Small intestine (tissue), 7 donors: Measurements from ENCODE around the gene IFIT2. TPM values are rescaled to one million over a fixed set of nuclear protein-coding genes. Genes with fewer than 3 reads are reported as not detected.

Experiments used
- DNase-seq, 2 donors: peaks; one replicate each; pipeline versions ENCODE4 v3.0.0 to v3.0.0-alpha.2; 2013
- FAIRE-seq: peaks from 2 replicates; lab custom pipeline; 2012; peaks lifted over from hg19 to GRCh38; lab: Jason Lieb, UNC
- H3K27ac ChIP-seq, 3 donors: one replicate each; pipeline ENCODE4 v1.5.1; 2013; ENCODE audit warnings: low read length in 2 of 3, mild to moderate bottlenecking in 2 of 3, control low read depth in 1 of 3, inconsistent platforms in 1 of 3, low read depth in 1 of 3, moderate library complexity in 1 of 3
- H3K27me3 ChIP-seq, 3 donors: one replicate each; pipeline ENCODE4 v1.6.1; 2013; ENCODE audit warnings: low read length in 3 of 3, inconsistent platforms in 1 of 3; ENCODE audit not compliant: control insufficient read depth in 3 of 3, insufficient read depth in 3 of 3
- H3K36me3 ChIP-seq, 3 donors: one replicate each; pipeline ENCODE4 v1.6.1; 2013; ENCODE audit warnings: low read length in 3 of 3, inconsistent platforms in 1 of 3, low read depth in 1 of 3, mild to moderate bottlenecking in 1 of 3, moderate library complexity in 1 of 3; ENCODE audit not compliant: control insufficient read depth in 3 of 3, insufficient read depth in 2 of 3
- H3K4me1 ChIP-seq, 3 donors: one replicate each; pipeline ENCODE4 v1.6.1; 2013; ENCODE audit warnings: low read length in 2 of 3, inconsistent platforms in 1 of 3, low read depth in 1 of 3, mild to moderate bottlenecking in 1 of 3, moderate library complexity in 1 of 3; ENCODE audit not compliant: control insufficient read depth in 3 of 3, insufficient read depth in 2 of 3
- H3K4me3 ChIP-seq, 3 donors: one replicate each; pipeline ENCODE4 v1.5.1; 2013; ENCODE audit warnings: low read length in 3 of 3, control low read depth in 1 of 3, inconsistent platforms in 1 of 3, low read depth in 1 of 3, mild to moderate bottlenecking in 1 of 3, moderate library complexity in 1 of 3
- H3K9me3 ChIP-seq, 2 donors: one replicate each; pipeline ENCODE4 v1.6.1; 2013; ENCODE audit warnings: low read depth in 1 of 2, low read length in 1 of 2; ENCODE audit not compliant: control insufficient read depth in 2 of 2, insufficient read depth in 1 of 2
- WGBS, 3 donors: extraction: QIAGEN DNeasy Blood & Tissue Kit; methylation state at CpG; one replicate each; pipeline ENCODE4 v1.1.7; 2013; 5-methylcytosine and 5-hydroxymethylcytosine counted together
- polyA plus RNA-seq, 4 donors: library from polyadenylated mRNA; stranded (reverse) in 3 of 4; unstranded in 1 of 4; fragments of 200-250 nt in 3 of 4; fragments of 120-200 nt in 1 of 4; gene quantifications; one replicate each; pipeline versions ENCODE4 v1.2.1 to v1.2.3, GENCODE V29; 2013
- donor health status: healthy with polysubstance abuse.
- donor health status: control.
- donor health status: control.
- donor health status: Bipolar disorder and iron deficiency.
- donor health status: healthy.

IFIT2 gene
- polyA plus RNA-seq, 4 donors, result 2.3 to 4.9 (median 4.5) TPM

- Histone ChIP-seq H3K9me3 (no peaks in the 10 kb centered on the region), H3K4me3 (no peak overlapping the region), H3K27me3 (no peaks in the 10 kb centered on the region), H3K4me1 (peaks cover 0 to 20% (median 8%) of the 10 kb centered on the region in 3 donors), H3K27ac (peak overlapping the region in 1 of 3 donors; percentile 17), H3K36me3 (no peaks in the 10 kb centered on the region)
- FAIRE-seq (no peak), DNase-seq (no peak)
- 50 to 55% (median 53%) methylated on average over 3 of the region's 3 CpGs for WGBS, 3 donors
Observed at GRCh38 chr10:89274928-89275327, 26.9 kb upstream of the IFIT2 start.

- Histone ChIP-seq H3K9me3 (no peaks in the 10 kb centered on the region), H3K4me1 (peaks cover 0 to 18% (median 8%) of the 10 kb centered on the region in 3 donors), H3K27me3 (no peaks in the 10 kb centered on the region), H3K4me3 (no peak overlapping the region), H3K36me3 (no peaks in the 10 kb centered on the region), H3K27ac (peak overlapping the region in 1 of 3 donors; percentile 17)
- FAIRE-seq (no peak), DNase-seq (no peak)
- WGBS, 3 donors, result 74 to 77% (median 76%) methylated on average over 6 of the region's 6 CpGs
Observed at GRCh38 chr10:89275383-89275782, 26.5 kb upstream of the IFIT2 start.

- H3K27ac ChIP-seq, result peak overlapping the region in 2 of 3 donors; percentile 83 to 92
- peak; percentile 26 to 77 for DNase-seq
- H3K9me3 ChIP-seq, result no peaks in the 10 kb centered on the region
- H3K4me1 ChIP-seq, result peaks cover 0 to 11% (median 8%) of the 10 kb centered on the region in 3 donors
- H3K27me3 ChIP-seq, result no peaks in the 10 kb centered on the region
- no peak for FAIRE-seq
- H3K4me3 ChIP-seq, result no peak overlapping the region
- 41 to 59% (median 50%) methylated on average over 1 of the region's 1 CpG for WGBS, 3 donors
- no peaks in the 10 kb centered on the region for H3K36me3 ChIP-seq
Observed at GRCh38 chr10:89278034-89278535, 23.8 kb upstream of the IFIT2 start.

- FAIRE-seq (no peak), DNase-seq (no peak)
- Histone ChIP-seq H3K4me3 (no peak overlapping the region), H3K27ac (no peak overlapping the region), H3K4me1 (peaks cover 0 to 15% (median 8%) of the 10 kb centered on the region in 3 donors), H3K36me3 (no peaks in the 10 kb centered on the region), H3K27me3 (no peaks in the 10 kb centered on the region), H3K9me3 (no peaks in the 10 kb centered on the region)
Observed at GRCh38 chr10:89278900-89279392, 22.9 kb upstream of the IFIT2 start.

GRCh38 chr10:89279421-89279869 is 22.4 kb upstream of the IFIT2 start:
- FAIRE-seq, result no peak
- H3K4me1 ChIP-seq, result peaks cover 0 to 19% (median 8%) of the 10 kb centered on the region in 3 donors
- no peaks in the 10 kb centered on the region for H3K27me3 ChIP-seq
- DNase-seq, result no peak
- WGBS, 3 donors, result 41 to 57% (median 53%) methylated on average over 1 of the region's 1 CpG
- H3K36me3 ChIP-seq, result no peaks in the 10 kb centered on the region
- H3K27ac ChIP-seq, result no peak overlapping the region
- no peak overlapping the region for H3K4me3 ChIP-seq
- H3K9me3 ChIP-seq, result no peaks in the 10 kb centered on the region

GRCh38 chr10:89280508-89280907 is 21.3 kb upstream of the IFIT2 start:
- H3K36me3 ChIP-seq, result no peaks in the 10 kb centered on the region
- WGBS, 3 donors, result 91 to 94% (median 92%) methylated on average over 3 of the region's 3 CpGs
- no peaks in the 10 kb centered on the region for H3K27me3 ChIP-seq
- no peak overlapping the region for H3K4me3 ChIP-seq
- peaks cover 0 to 19% (median 6%) of the 10 kb centered on the region in 3 donors for H3K4me1 ChIP-seq
- no peak overlapping the region for H3K27ac ChIP-seq
- H3K9me3 ChIP-seq, result no peaks in the 10 kb centered on the region
- no peak for FAIRE-seq
- no peak for DNase-seq

- Histone ChIP-seq H3K36me3 (no peaks in the 10 kb centered on the region), H3K27ac (no peak overlapping the region), H3K4me1 (peaks cover 0 to 19% (median 6%) of the 10 kb centered on the region in 3 donors), H3K27me3 (no peaks in the 10 kb centered on the region), H3K9me3 (no peaks in the 10 kb centered on the region), H3K4me3 (no peak overlapping the region)
- 70 to 78% (median 71%) methylated on average over 4 of the region's 4 CpGs for WGBS, 3 donors
- FAIRE-seq (no peak), DNase-seq (peak in 1 of 2 donors; percentile 33)
Observed at GRCh38 chr10:89281606-89282395, 20.0 kb upstream of the IFIT2 start.

- peak overlapping the region in 1 of 3 donors; percentile 7 for H3K4me3 ChIP-seq
- FAIRE-seq (no peak), DNase-seq (peak in 1 of 2 donors; percentile 42)
- no peaks in the 10 kb centered on the region for H3K36me3 ChIP-seq
- peak overlapping the region in 2 of 3 donors; percentile 38 to 83 for H3K27ac ChIP-seq
- WGBS, 3 donors, result 48 to 73% (median 73%) methylated on average over 6 of the region's 6 CpGs
- no peaks in the 10 kb centered on the region for H3K9me3 ChIP-seq
- no peaks in the 10 kb centered on the region for H3K27me3 ChIP-seq
- H3K4me1 ChIP-seq, result peaks cover 0 to 11% (median 4%) of the 10 kb centered on the region in 3 donors
Observed at GRCh38 chr10:89283025-89283935, 18.6 kb upstream of the IFIT2 start.
